Muscle of back (tissue), 11 donors: ENCODE data around the gene METTL16. TPM values are rescaled to one million over a fixed set of nuclear protein-coding genes. Genes with fewer than 3 reads are reported as not detected.

Experiments
- DNase-seq, 3 donors: peaks; one replicate each; pipeline versions ENCODE4 v3.0.0 to v3.0.0-alpha.2; 2013
- polyA plus RNA-seq, 10 donors: library from polyadenylated mRNA; unstranded; fragments of 120-200 nt; gene quantifications; one replicate each; pipeline ENCODE4 v1.2.1, GENCODE V29; 2013; ENCODE audit not compliant: insufficient read length in 10 of 10

Gene METTL16
- polyA plus RNA-seq, 10 donors: 17.7 to 23.8 (median 20.6) TPM

DNA sequence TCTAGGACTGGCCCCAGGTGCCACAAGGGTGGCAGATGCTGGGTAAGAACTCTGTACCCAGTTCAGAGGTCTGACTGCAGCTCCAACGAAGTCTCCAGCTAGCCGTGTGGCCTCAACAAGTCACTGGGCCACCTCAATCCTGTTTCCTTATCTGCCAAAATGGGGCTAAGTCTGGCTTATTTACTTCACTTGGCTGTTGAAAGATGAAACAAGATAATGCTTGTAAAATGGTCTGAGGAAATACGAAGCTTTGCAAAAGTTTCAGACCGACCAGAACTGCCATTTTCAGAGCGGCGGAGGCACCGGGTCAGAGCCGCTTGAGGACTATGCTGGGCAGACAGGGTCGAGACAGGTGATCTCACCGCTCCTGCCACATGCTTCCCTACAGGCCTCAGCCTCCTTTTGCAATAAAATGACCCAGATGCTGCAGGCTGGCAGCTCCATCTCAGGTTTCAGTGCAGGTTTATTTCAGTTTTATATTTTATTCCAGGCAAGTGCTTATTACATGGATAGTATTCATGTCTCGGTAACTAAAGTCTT lies 128.0 kb downstream of the METTL16 start:
- DNase-seq: no peak

DNA sequence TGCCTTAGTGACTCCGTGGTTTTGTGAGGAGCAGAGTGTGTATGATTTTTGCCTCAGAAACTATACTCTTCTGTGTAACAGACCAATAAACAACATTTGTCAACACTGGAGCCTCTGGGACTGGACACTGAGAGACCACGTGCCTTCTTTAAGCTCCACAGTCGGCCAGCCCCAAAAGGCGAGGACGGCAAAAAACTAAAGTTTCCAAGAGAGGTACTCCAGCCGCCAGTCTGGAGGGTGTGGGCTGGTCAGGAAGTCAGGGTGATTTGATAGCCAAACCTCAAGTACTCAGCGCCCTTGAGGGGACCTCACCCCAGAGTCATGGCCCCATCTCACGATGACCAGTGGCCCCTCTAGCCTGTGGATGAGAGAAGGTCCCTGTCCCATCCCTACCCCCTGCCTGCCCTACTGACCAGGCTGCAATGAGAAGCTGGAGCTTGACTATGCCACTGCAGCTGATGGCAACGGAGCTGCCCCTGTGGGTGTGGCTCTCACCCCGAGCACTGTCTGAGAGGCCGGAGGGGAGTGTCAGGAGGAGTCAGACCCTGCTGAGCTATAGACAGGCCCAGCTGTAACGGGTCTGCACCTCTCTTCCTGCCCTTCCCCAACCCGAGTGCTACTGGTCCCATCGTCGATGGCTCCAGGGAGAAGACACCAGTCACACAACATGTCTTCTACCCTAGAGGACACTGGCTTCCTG lies 130.6 kb downstream of the METTL16 start:
- DNase-seq: no peak

DNA sequence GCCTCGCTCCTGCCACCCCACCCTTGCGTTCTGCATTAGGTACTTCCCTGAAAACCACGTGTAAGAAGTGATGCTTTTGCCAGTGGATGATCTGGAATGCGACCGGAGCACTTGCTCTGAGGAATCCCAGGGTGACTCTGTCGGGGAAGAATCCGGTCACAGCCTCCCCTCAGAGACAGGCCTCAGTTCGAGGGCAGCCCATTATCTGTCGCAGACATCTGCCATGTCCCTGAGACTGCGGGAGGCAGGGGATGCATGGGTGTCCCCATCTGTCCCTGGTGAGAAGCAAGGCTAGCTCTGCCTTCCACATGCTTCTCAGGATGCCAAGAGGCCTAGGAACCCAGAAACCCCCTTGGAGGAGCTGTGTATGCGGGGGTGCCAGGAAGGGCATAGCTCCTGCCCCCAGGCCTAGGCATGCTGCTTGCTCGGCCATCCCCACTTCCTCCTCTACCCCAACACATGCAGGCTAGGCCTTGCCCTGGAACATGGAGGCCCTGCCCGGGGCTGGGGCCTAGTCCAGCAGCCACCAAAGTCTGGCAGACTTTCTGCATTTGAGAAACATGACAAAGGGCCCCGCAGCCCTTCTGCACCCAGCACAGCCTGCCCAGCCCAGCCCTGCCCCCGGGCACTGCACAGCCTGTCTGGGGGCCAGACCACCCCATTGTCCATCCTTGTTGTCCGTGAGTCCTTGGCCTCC lies 131.3 kb downstream of the METTL16 start:
- DNase-seq: no peak

DNA sequence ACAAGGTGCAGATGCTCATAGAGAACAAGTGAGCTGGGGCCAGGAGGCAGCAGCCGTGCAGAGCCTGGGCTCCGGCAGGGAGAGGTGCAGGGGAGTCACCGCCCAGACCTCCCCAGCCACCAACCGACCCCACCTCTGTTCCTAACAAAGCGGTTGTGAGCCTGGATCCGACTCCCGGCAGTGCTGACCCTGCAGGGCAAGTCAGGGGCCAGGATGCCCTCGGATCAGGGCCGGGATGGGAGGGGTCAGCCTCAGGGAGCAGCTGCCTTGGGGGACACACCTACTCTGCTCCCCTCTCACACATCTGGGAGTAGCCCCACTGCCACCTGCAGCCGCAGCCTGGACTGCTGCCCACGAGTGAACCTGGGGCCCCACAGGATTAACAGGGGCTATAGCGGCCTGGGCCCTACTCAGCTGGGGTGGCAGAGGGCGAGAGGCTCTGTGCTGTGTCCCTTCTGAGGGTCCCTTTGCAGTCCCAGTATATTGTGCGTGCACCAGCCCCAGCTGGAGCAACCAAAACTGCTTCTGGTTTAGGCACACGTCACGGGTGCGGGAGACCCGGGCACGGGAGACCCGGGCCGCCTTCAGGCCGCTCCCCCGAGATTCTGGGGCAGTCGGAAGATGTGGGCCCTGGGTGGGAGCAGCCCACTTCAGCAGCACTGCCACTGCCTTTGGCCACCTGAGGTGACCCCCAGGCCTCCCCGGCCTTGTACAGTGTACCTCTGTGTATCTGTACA lies 132.0 kb downstream of the METTL16 start:
- no peak for DNase-seq

DNA sequence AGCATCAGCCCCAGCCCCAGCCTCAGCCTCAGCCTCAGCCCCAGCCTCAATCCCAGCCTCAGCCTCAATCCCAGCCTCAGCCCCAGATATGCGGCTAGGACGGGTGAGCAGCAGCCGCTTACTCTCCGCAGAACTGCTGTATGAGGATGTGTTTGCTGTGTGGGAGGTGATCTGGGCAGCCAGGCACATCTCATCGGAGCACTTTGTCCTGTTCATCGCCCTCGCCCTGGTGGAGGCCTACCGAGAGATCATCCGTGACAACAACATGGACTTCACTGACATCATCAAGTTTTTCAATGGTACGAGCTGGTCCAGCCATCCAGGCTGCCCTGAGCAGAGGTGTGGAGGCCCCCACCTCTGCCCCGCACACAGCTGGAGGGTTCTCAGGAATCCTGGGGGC lies 132.8 kb downstream of the METTL16 start:
- no peak for DNase-seq

DNA sequence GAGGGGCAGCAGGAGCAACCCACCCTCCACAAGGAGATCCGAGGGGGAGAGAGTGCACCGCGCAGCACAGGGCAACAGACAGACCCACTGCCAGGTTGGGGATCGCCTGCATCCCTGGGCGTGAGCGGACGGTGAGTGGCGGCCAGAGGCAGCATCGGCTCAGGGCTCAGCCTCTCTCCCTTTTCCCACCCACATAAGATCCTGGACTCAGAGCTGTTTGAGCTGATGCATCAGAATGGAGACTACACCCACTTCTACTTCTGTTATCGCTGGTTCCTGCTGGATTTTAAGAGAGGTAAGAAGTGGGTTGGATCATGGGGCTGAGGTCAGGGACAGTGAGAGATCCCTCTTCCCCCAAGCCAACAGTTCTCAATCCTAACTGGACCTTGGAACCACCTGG lies 134.0 kb downstream of the METTL16 start:
- DNase-seq: no peak

DNA sequence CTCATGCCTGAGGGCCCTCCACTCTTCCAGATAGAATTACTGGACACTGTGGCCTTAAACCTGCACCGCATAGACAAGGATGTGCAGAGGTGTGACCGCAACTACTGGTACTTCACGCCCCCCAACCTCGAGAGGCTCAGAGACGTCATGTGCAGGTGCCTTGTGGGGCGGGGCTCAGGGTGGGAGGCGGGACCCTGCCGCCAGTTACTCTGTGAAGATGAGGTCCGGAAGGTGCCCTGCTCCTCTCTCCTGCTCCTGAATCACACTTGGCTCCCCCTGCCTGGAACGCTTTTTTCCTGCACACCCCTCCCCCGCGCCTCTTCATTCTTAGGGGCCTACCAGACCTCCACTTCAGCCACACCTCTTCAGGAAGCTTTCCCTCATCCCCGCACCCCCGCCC lies 135.6 kb downstream of the METTL16 start:
- DNase-seq: no peak

DNA sequence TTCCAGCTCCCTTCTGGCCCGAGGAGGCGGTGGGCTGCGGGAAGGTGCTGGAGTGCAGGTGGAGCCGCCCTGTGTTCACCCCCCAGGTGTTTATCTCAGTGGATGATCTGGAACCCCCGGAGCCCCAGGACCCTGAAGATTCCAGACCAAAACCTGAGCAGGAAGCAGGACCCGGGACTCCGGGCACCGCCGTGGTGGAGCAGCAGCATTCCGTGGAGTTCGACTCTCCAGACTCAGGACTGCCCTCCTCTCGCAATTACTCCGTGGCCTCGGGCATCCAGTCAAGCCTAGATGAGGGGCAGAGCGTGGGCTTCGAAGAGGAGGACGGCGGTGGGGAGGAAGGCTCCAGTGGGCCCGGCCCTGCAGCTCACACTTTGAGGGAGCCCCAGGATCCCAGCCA lies 136.3 kb downstream of the METTL16 start:
- DNase-seq: no peak

DNA sequence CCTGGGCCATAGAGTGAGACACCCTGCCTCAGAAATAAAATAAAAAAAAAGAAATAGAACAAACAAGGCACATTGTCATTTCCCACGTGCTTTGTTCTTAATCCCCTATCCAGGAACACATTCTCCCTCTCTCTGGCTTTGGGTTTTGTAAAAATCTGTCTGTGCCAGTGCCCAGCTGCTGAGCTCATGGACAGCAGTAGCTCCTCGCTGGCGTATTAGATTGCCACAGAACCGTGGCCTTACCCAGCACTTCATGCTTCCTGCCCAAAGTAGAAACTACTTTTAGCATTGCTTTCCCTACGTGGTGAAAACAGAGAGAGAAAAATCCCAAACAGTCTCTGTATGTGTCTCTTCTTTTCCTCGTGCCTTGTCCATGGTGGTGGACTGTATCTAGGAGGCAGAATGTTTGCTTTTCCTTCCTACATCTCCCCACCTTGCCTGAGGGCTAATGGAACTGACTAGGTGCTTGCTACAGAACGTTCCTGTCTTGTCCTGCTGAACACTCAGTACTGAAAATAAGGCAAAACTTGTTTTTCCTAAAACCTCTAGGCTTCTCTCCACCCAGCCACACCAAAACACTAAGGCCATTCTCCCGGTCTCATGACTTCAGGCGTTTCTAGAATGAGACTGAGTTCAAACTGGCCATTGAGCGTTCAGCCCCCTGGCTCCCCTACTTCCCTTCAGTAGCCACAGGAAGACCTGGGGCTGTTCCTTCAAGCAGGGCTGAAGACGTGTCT lies 137.0 kb downstream of the METTL16 start:
- DNase-seq: no peak

DNA sequence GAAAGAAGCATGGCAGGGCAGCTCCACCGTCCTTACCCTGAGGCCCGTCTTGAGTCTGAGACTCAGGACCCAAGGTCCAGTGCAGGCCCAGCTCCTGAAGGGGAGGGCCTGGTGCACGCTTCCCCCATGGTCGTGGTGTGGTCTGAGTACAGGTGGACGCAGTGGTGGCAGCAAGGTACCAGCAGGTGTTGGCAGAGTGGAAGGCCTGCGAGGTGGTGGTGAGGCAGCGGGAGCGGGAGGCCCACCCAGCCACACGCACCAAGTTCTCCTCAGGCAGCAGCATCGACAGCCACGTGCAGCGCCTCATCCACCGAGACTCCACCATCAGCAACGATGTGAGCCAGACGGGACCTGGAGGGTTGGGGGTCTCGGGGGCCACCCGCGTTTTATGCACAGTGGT lies 138.5 kb downstream of the METTL16 start:
- no peak for DNase-seq

DNA sequence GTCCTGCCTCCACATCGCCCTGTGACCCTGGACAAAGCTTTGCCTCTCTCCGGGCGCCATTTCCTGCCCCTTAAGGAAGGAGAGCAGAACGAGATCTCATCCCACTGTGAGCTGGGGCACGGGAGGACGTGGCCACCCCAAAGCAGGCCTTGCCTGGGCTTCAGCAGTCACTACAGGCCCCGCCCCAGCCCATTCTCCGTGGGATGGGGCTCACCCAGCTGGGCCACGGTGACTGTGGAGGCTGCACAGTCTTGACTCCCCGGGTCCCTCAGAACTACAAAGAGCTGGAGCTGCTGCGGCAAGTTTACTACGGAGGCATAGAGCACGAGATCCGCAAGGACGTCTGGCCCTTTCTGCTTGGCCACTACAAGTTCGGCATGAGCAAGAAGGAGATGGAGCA lies 139.0 kb downstream of the METTL16 start:
- no peak for DNase-seq

DNA sequence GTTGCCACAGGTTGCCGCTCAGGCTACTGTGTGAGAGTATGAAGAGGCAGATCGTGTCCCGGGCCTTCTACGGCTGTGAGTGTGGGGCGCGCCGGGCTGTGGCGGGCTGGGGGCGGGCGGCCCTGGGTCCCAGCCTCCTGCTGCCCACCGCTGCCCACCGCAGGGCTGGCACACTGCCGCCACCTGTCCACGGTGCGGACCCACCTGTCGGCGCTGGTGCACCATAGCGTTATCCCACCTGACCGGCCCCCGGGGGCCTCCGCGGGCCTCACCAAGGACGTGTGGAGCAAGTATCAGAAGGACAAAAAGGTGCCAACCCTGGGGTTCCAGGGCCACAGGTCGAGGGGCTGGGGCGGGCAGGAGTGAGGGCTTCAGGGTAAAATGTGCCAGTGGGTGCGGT lies 139.5 kb downstream of the METTL16 start:
- no peak for DNase-seq

DNA sequence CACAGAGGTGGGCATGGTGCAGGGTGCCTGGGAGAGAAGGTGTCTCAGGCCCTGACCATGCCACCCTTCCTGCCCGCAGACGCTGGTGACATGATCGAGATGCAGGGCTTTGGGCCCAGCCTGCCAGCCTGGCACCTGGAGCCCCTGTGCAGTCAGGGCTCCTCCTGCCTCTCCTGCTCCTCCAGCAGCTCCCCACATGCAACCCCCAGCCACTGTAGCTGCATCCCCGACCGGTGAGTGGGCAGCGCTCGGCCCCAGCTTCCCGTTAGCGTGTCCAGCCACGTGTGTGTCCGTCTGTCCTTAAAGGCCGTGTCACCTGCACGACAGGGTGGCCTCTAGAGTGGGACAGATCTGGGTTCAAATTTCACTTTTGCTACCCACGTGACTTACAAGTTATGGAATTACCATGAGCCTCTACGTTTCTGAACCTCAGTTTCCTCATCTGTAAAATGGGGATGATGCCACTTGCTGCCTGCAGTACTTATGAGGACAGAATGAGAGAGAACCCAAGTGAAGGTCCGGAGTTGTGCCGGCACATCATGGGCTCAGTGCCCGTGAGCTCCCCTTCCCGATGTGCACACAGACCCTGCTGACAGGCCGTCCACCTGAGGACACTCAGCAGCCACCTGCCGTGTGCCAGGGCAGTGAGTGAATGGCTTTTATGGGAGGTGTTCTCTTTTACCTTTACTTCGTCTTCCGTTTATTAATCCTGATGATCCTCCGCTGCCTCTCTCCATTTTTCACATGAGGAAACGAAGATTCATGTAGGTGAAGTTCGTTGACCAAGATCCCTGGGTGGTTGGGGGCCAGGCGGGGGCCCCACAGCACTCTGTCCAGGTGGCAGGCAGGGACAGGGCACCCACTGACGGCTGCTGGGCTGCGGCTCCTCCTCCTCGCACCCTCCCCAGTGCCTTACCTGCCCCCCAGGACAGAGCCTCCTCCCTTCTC lies 140.2 kb downstream of the METTL16 start:
- DNase-seq: no peak

DNA sequence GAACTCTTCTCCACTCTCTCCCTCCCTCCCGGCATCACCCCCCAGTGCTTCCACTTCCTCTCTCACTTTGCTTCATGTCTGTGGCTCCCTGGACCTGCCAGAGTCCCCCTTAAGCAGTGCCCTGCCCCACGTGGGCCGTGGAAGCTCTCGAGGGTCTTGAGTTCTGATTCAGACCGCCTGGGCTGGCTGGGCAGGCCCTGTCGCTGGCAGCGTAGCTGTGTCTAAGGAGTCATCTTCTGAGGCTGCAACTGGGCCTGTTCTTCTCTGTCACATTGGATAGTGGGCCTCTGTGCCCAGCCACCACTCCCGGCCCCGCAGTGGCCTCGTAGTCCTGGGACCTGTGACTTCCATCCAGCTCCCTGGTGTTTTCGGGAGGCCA lies 141.5 kb downstream of the METTL16 start:
- DNase-seq: no peak

DNA sequence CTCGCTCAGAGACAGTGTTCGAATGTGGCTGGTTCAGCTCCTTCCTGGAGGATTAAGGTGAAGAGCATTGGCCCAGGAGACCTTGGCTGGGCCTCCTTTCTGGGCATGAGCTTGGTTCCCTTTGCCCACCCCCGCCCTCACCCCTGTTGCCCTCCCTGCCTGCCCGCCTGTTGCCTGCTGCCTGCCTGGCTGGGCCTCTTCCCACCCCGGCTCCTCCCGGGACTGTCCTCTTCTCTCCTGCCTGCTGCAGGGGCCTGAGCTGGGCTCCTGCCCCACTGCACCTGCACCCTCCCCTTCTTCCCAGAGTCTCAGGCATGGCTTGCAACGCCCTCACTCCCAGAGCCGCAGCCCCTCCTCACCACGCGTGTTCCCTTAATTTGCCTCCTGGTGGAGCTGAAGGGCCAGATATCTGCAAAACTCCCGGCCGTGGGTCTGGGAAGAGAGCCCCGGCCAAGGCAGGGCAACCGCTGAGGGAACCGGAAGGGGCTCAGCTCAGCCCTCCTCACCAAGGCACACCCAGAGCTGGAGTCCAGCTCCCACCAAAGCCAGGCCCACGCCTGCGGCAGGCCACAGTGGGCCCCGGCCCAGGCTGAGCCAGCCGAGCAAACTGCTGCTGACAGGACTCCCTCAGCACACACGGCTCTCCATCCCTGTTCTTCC lies 142.0 kb downstream of the METTL16 start:
- no peak for DNase-seq

DNA sequence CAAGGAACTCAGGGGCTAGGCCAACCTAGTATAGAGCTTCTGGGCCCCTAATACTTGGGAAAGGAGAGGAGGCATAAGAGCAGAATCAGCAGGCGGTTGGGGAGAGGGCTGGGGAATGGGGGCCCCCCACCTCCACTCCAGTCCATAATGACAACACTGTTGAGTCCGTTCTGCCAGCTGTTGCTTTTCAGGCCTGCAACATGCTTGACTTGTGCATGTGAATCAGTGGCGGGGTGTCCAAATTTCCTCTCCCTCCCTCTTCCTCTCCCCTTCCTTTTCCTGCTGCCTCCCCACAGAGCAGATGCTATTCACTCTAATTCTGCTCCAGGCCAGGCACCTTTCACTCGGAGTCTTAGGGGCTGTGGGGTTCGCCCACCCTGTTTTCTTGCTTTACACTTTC lies 142.6 kb downstream of the METTL16 start:
- no peak for DNase-seq

DNA sequence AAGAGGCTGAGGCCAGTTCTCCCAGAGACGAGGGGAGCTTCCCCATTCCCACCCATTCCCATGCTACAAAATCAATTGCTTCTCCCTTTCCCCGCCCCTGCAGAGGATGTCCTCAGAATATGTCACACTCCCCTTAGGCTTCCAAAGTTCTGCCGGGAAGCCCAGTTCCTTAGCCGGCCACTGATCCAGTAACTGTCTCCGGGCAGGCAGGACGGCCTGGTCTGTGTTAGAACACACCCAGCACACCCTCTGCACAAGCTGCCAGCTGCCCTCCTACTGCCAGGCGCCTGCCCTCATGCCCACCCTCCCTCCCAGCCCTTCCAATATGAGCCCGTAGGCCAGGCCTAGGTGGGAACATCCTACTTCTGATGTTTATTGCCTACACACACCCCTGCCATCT lies 143.3 kb downstream of the METTL16 start:
- DNase-seq: no peak

DNA sequence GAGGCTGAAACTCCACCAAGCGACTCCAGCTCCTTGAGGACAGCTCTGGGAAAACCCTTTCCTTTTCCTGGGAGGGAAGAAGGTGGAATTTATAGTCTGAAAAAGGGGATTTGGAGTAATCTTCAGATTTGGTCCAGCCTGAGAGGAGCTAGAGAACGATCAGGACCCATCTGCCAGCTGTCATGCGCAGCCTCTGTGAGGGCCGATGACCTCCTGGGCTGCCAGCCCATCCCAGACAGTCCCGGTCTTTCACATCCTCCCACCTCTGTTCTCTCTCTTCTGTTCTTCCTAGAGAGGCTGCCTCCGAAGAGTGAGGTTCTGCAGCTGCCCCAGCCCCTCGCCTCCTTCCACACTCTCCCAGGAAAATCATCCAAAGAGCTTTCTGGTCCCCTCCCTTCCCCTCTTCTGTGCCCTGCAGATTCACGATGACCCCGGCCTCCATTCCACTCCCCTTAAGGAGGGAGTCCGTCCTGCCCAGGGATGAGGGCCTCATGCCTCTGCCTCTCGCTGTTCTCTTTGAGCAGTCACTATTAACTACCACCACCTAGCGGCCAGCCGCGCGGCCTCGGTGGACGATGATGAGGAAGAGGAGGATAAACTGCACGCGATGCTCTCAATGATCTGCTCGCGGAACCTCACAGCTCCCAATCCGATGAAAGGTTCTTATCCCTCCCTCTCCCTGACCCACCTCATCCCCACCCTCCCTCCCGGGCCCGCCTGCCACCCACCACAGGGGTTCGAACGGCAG lies 144.8 kb downstream of the METTL16 start:
- DNase-seq: no peak
